Uterus (tissue), 2 donors: ENCODE data around the gene NCAM2.

Experiments
- CTCF ChIP-seq, 4 experiments: fragments of 200-600 bp in 2 of 4; fragments of 450-650 bp in 2 of 4; sonication (generic) in 2 of 4; IDR thresholded peaks; one replicate each; pipeline ENCODE4 v1.5.1; 2016 to 2019; ENCODE audit warnings: antibody characterized with exemption in 4 of 4, mild to moderate bottlenecking in 2 of 4, moderate library complexity in 1 of 4
- POLR2A ChIP-seq, 2 donors: fragments of 450-650 bp; IDR thresholded peaks; one replicate each; pipeline ENCODE4 v1.6.1; 2016; ENCODE audit warnings: antibody characterized with exemption in 2 of 2, mild to moderate bottlenecking in 1 of 2, moderate library complexity in 1 of 2

GRCh38 chr21:21158376-21158918, 160.2 kb downstream of the NCAM2 start:
- TF ChIP-seq CTCF (IDR thresholded peaks at IDR 0.05), result no peak
- TF ChIP-seq POLR2A (IDR thresholded peaks at IDR 0.05), result no peak
